ENCODE data around the gene ARID1B.
"Not testable (repeated sequence)": the region's sequence is repeated elsewhere in the genome, so short reads cannot be mapped to it uniquely, and the experiment has no call there.

GRCh38 chr6:157147054-157148026 is 370.2 kb downstream of the ARID1B start:
- not testable (repeated sequence) for TF ChIP-seq CTCF (conservative IDR thresholded peaks at IDR 0.05; ENCODE audit: low read depth, low read length); EZH2 (IDR thresholded peaks at IDR 0.05; ENCODE audit: borderline replicate concordance, low read depth, low read length, poor library complexity, severe bottlenecking)
